ENCODE data around the gene TFF3.

- no peak for TF ChIP-seq POLR2A (IDR thresholded peaks at IDR 0.05; ENCODE audit: low read depth, low read length)
- no peak for TF ChIP-seq YBX1 (IDR thresholded peaks at IDR 0.05)
- TF ChIP-seq TAF1 (IDR thresholded peaks at IDR 0.05; ENCODE audit: borderline replicate concordance, low read depth, low read length), result no peak
- TF ChIP-seq, protein P1, sequence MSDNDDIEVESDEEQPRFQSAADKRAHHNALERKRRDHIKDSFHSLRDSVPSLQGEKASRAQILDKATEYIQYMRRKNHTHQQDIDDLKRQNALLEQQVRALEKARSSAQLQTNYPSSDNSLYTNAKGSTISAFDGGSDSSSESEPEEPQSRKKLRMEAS (IDR thresholded peaks at IDR 0.05; ENCODE audit: low read depth, low read length), result no peak
- TF ChIP-seq, protein P2, sequence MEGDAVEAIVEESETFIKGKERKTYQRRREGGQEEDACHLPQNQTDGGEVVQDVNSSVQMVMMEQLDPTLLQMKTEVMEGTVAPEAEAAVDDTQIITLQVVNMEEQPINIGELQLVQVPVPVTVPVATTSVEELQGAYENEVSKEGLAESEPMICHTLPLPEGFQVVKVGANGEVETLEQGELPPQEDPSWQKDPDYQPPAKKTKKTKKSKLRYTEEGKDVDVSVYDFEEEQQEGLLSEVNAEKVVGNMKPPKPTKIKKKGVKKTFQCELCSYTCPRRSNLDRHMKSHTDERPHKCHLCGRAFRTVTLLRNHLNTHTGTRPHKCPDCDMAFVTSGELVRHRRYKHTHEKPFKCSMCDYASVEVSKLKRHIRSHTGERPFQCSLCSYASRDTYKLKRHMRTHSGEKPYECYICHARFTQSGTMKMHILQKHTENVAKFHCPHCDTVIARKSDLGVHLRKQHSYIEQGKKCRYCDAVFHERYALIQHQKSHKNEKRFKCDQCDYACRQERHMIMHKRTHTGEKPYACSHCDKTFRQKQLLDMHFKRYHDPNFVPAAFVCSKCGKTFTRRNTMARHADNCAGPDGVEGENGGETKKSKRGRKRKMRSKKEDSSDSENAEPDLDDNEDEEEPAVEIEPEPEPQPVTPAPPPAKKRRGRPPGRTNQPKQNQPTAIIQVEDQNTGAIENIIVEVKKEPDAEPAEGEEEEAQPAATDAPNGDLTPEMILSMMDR (IDR thresholded peaks at IDR 0.05 in 2 of 3, conservative IDR thresholded peaks at IDR 0.05 in 1 of 3; ENCODE audit: control insufficient read depth in 2 of 3, extremely low read depth in 1 of 3, insufficient read depth in 1 of 3, low read depth in 3 of 3, low read length in 3 of 3), result no peak
- no peak for TF ChIP-seq MXI1 (IDR thresholded peaks at IDR 0.05; ENCODE audit: low read depth, low read length)
- TF ChIP-seq NRF1 (conservative IDR thresholded peaks at IDR 0.05; ENCODE audit: low read depth, low read length), result no peak
- TF ChIP-seq ZNF274 (IDR thresholded peaks at IDR 0.05; ENCODE audit: insufficient read depth, insufficient read length), result no peak
- TF ChIP-seq HDAC2 (IDR thresholded peaks at IDR 0.05), result no peak
- TF ChIP-seq, protein P3, sequence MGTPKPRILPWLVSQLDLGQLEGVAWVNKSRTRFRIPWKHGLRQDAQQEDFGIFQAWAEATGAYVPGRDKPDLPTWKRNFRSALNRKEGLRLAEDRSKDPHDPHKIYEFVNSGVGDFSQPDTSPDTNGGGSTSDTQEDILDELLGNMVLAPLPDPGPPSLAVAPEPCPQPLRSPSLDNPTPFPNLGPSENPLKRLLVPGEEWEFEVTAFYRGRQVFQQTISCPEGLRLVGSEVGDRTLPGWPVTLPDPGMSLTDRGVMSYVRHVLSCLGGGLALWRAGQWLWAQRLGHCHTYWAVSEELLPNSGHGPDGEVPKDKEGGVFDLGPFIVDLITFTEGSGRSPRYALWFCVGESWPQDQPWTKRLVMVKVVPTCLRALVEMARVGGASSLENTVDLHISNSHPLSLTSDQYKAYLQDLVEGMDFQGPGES (IDR thresholded peaks at IDR 0.05), result no peak
Observed at GRCh38 chr21:42304556-42305454, 10.4 kb downstream of the TFF3 start.

Data from GM12878 (cell line).